HepG2 (cell line): ENCODE measurements around the gene PPP1R7. TPM values are rescaled to one million over a fixed set of nuclear protein-coding genes. Genes with fewer than 3 reads are reported as not detected.

ENCODE experiments used
- ARNT2 ChIP-seq: sonication (generic); formaldehyde crosslinking; IDR thresholded peaks from 2 replicates; pipeline ENCODE4 v1.8.0; 2022; ENCODE audit warnings: mild to moderate bottlenecking, low read depth, missing genetic modification reagents, moderate library complexity
- ATAD3A ChIP-seq: sonication (generic); formaldehyde crosslinking; IDR thresholded peaks from 2 replicates; pipeline ENCODE4 v1.4.0; 2020; ENCODE audit warnings: missing genetic modification reagents
- CHD2 ChIP-seq: IDR thresholded peaks from 2 replicates; pipeline ENCODE4 v1.6.1; 2011; ENCODE audit warnings: low read depth, low read length, improper control_type of control experiment
- GLI4 ChIP-seq: sonication (generic); formaldehyde crosslinking; IDR thresholded peaks from 2 replicates; pipeline ENCODE4 v1.5.1; 2020; ENCODE audit warnings: missing genetic modification reagents, mild to moderate bottlenecking, moderate library complexity, borderline replicate concordance
- JUNB ChIP-seq: sonication (generic); formaldehyde crosslinking; IDR thresholded peaks from 2 replicates; pipeline ENCODE4 v1.8.0; 2022; ENCODE audit warnings: missing genetic modification reagents, mild to moderate bottlenecking, borderline replicate concordance
- KDM6A ChIP-seq: IDR thresholded peaks from 2 replicates; pipeline ENCODE4 v1.6.1; 2016; ENCODE audit warnings: low read depth
- MED8 ChIP-seq: sonication (generic); formaldehyde crosslinking; IDR thresholded peaks from 2 replicates; pipeline ENCODE4 v1.8.1; 2023; ENCODE audit warnings: mild to moderate bottlenecking, missing genetic modification reagents; ENCODE audit not compliant: insufficient replicate concordance
- MXD4 ChIP-seq: IDR thresholded peaks from 2 replicates; pipeline ENCODE4 v1.6.1; 2016; ENCODE audit warnings: mild to moderate bottlenecking, missing biosample characterization, missing genetic modification reagents
- PTBP1 ChIP-seq: fragments of 200-400 bp; formaldehyde crosslinking; IDR thresholded peaks from 2 replicates; pipeline ENCODE4 v1.6.1; 2018; ENCODE audit warnings: low read length, low read depth; ENCODE audit not compliant: poor library complexity, severe bottlenecking
- RXRB ChIP-seq: IDR thresholded peaks from 2 replicates; pipeline ENCODE4 v1.6.1; 2016; ENCODE audit warnings: borderline replicate concordance, missing genetic modification reagents, missing compliant biosample characterization
- SIX4 ChIP-seq: sonication (generic); formaldehyde crosslinking; IDR thresholded peaks from 2 replicates; pipeline ENCODE4 v1.4.0; 2020; ENCODE audit warnings: missing genetic modification reagents
- TAF1 ChIP-seq: sonication (generic); formaldehyde crosslinking; IDR thresholded peaks from 2 replicates; pipeline ENCODE4 v1.4.0; 2020; ENCODE audit warnings: missing genetic modification reagents
- ZNF264 ChIP-seq: sonication (generic); formaldehyde crosslinking; IDR thresholded peaks from 2 replicates; pipeline ENCODE4 v1.4.0; 2020; ENCODE audit warnings: missing genetic modification reagents
- ZNF564 ChIP-seq: sonication (generic); formaldehyde crosslinking; IDR thresholded peaks from 2 replicates; pipeline ENCODE4 v1.8.1; 2023; ENCODE audit warnings: mild to moderate bottlenecking, missing genetic modification reagents
- ZNF670 ChIP-seq: sonication (generic); formaldehyde crosslinking; IDR thresholded peaks from 2 replicates; pipeline ENCODE4 v1.8.0; 2022; ENCODE audit warnings: mild to moderate bottlenecking, missing genetic modification reagents, borderline replicate concordance
- ZNF678 ChIP-seq: sonication (generic); formaldehyde crosslinking; IDR thresholded peaks from 2 replicates; pipeline ENCODE4 v1.4.0; 2020; ENCODE audit warnings: mild to moderate bottlenecking, missing genetic modification reagents
- ZNF781 ChIP-seq: sonication (generic); formaldehyde crosslinking; IDR thresholded peaks from 2 replicates; pipeline ENCODE4 v1.5.1; 2020; ENCODE audit warnings: borderline replicate concordance, mild to moderate bottlenecking, missing genetic modification reagents; ENCODE audit errors: not compliant biosample characterization
- polyA plus RNA-seq, 8 experiments: library from polyadenylated mRNA; depleted of rRNA in 3 of 8; stranded (reverse) in 7 of 8; unstranded in 1 of 8; fragments of >200 nt; fragmentation: Illumina TruSeq in 4 of 8; extraction: Trizol in 4 of 8; gene quantifications; 2 replicates each; pipeline versions ENCODE4 v1.2.1 to v1.2.3, GENCODE V29; 2011 to 2016; ENCODE audit warnings: low read depth in 4 of 8, missing spikeins in 1 of 8, mixed read lengths in 1 of 8; ENCODE audit not compliant: insufficient read depth in 1 of 8
- total RNA-seq, 5 experiments: library from RNA; depleted of rRNA; stranded (reverse); fragments of >200 nt; fragmentation: Illumina TruSeq; extraction: Trizol; gene quantifications; 2 replicates each; pipeline ENCODE4 v1.2.3, GENCODE V29; 2016; ENCODE audit warnings: low read depth in 1 of 5
- TF ChIP-seq, protein P1 (sequence below): sonication (generic); formaldehyde crosslinking; IDR thresholded peaks from 2 replicates; pipeline ENCODE4 v1.5.1; 2020; ENCODE audit warnings: missing genetic modification reagents, mild to moderate bottlenecking, borderline replicate concordance
- TF ChIP-seq, protein P2 (sequence below): sonication (generic); formaldehyde crosslinking; IDR thresholded peaks from 2 replicates; pipeline ENCODE4 v1.4.0; 2020; ENCODE audit warnings: missing genetic modification reagents
- TF ChIP-seq, protein P3 (sequence below): sonication (generic); formaldehyde crosslinking; IDR thresholded peaks from 2 replicates; pipeline ENCODE4 v1.4.0; 2020; ENCODE audit warnings: mild to moderate bottlenecking, missing genetic modification reagents

PPP1R7 gene
- total and polyA plus RNA-seq, 2 of the 13 experiments (the other 11 are each of a cell fraction or from before 2014, with no cell fraction given) = 33.3 to 67.9 TPM

DNA sequence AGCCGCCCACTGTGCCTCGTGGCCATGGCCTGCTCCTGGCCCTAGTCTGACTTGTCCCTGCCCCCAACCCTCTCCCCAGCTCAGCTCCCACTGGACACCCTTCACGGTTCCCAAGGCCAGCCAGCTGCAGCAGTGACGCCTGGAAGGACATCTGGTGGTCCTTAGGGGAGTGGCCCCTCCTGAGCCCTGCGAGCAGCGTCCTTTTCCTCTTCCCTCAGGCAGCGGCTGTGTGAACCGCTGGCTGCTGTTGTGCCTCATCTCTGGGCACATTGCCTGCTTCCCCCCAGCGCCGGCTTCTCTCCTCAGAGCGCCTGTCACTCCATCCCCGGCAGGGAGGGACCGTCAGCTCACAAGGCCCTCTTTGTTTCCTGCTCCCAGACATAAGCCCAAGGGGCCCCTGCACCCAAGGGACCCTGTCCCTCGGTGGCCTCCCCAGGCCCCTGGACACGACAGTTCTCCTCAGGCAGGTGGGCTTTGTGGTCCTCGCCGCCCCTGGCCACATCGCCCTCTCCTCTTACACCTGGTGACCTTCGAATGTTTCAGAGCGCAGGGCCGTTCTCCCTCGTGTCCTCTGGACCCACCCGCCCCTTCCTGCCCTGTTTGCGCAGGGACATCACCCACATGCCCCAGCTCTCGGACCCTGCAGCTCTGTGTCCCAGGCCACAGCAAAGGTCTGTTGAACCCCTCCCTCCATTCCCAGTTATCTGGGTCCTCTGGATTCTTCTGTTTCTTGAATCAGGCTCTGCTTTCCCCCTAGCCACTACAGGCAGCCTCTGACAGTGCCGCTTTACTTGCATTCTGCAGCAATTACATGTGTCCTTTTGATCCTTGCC, 74.0 kb downstream of the PPP1R7 start (continued):
- TF ChIP-seq GLI4 (CRISPR knock-in tag) (peak; percentile 43; the same call in 1 of the 2 replicates), KDM6A (CRISPR knock-in tag) (no peak; the same call in 1 of the 2 replicates), SIX4 (peak; percentile 48; the same call in 1 of the 2 replicates), JUNB (no peak), ZNF264 (CRISPR knock-in tag) (peak; percentile 33; the same call in 1 of the 2 replicates), RXRB (peak; percentile 56; the same call in 1 of the 2 replicates), ZNF564 (CRISPR knock-in tag) (no peak), PTBP1 (no peak), ZNF670 (no peak), TAF1 (CRISPR knock-in tag) (no peak), ATAD3A (no peak), ZNF781 (CRISPR knock-in tag) (peak; percentile 42), ZNF678 (CRISPR knock-in tag) (0 out of 2 replicates have a peak, but pooled peaks have one; percentile 39), CHD2 (no peak), MXD4 (CRISPR knock-in tag) (no peak; the same call in 1 of the 2 replicates), MED8 (CRISPR knock-in tag) (no peak), ARNT2 (CRISPR knock-in tag) (peak; percentile 74)
- TF ChIP-seq, protein P1, sequence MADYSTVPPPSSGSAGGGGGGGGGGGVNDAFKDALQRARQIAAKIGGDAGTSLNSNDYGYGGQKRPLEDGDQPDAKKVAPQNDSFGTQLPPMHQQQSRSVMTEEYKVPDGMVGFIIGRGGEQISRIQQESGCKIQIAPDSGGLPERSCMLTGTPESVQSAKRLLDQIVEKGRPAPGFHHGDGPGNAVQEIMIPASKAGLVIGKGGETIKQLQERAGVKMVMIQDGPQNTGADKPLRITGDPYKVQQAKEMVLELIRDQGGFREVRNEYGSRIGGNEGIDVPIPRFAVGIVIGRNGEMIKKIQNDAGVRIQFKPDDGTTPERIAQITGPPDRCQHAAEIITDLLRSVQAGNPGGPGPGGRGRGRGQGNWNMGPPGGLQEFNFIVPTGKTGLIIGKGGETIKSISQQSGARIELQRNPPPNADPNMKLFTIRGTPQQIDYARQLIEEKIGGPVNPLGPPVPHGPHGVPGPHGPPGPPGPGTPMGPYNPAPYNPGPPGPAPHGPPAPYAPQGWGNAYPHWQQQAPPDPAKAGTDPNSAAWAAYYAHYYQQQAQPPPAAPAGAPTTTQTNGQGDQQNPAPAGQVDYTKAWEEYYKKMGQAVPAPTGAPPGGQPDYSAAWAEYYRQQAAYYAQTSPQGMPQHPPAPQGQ (CRISPR knock-in tag) = no peak
- TF ChIP-seq, protein P2, sequence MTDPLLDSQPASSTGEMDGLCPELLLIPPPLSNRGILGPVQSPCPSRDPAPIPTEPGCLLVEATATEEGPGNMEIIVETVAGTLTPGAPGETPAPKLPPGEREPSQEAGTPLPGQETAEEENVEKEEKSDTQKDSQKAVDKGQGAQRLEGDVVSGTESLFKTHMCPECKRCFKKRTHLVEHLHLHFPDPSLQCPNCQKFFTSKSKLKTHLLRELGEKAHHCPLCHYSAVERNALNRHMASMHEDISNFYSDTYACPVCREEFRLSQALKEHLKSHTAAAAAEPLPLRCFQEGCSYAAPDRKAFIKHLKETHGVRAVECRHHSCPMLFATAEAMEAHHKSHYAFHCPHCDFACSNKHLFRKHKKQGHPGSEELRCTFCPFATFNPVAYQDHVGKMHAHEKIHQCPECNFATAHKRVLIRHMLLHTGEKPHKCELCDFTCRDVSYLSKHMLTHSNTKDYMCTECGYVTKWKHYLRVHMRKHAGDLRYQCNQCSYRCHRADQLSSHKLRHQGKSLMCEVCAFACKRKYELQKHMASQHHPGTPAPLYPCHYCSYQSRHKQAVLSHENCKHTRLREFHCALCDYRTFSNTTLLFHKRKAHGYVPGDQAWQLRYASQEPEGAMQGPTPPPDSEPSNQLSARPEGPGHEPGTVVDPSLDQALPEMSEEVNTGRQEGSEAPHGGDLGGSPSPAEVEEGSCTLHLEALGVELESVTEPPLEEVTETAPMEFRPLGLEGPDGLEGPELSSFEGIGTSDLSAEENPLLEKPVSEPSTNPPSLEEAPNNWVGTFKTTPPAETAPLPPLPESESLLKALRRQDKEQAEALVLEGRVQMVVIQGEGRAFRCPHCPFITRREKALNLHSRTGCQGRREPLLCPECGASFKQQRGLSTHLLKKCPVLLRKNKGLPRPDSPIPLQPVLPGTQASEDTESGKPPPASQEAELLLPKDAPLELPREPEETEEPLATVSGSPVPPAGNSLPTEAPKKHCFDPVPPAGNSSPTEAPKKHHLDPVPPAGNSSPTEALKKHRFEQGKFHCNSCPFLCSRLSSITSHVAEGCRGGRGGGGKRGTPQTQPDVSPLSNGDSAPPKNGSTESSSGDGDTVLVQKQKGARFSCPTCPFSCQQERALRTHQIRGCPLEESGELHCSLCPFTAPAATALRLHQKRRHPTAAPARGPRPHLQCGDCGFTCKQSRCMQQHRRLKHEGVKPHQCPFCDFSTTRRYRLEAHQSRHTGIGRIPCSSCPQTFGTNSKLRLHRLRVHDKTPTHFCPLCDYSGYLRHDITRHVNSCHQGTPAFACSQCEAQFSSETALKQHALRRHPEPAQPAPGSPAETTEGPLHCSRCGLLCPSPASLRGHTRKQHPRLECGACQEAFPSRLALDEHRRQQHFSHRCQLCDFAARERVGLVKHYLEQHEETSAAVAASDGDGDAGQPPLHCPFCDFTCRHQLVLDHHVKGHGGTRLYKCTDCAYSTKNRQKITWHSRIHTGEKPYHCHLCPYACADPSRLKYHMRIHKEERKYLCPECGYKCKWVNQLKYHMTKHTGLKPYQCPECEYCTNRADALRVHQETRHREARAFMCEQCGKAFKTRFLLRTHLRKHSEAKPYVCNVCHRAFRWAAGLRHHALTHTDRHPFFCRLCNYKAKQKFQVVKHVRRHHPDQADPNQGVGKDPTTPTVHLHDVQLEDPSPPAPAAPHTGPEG = peak; percentile 88
- TF ChIP-seq, protein P3, sequence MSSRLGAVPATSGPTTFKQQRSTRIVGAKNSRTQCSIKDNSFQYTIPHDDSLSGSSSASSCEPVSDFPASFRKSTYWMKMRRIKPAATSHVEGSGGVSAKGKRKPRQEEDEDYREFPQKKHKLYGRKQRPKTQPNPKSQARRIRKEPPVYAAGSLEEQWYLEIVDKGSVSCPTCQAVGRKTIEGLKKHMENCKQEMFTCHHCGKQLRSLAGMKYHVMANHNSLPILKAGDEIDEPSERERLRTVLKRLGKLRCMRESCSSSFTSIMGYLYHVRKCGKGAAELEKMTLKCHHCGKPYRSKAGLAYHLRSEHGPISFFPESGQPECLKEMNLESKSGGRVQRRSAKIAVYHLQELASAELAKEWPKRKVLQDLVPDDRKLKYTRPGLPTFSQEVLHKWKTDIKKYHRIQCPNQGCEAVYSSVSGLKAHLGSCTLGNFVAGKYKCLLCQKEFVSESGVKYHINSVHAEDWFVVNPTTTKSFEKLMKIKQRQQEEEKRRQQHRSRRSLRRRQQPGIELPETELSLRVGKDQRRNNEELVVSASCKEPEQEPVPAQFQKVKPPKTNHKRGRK (CRISPR knock-in tag) = no peak
